Activated CD8-positive, alpha-beta memory T cell treated with anti-CD3 and anti-CD28 coated beads for 4 hours (primary cell): ENCODE measurements around the gene TIMP3.
"Not testable (repeated sequence)": the region's sequence is repeated elsewhere in the genome, so short reads cannot be mapped to it uniquely, and the experiment has no call there.

Source experiments
- DNase-seq, 2 donors: peaks; one replicate each; pipeline ENCODE4 v3.0.0-alpha.2; 2020; ENCODE audit warnings: low read depth in 2 of 2

The TIMP3 gene

DNA sequence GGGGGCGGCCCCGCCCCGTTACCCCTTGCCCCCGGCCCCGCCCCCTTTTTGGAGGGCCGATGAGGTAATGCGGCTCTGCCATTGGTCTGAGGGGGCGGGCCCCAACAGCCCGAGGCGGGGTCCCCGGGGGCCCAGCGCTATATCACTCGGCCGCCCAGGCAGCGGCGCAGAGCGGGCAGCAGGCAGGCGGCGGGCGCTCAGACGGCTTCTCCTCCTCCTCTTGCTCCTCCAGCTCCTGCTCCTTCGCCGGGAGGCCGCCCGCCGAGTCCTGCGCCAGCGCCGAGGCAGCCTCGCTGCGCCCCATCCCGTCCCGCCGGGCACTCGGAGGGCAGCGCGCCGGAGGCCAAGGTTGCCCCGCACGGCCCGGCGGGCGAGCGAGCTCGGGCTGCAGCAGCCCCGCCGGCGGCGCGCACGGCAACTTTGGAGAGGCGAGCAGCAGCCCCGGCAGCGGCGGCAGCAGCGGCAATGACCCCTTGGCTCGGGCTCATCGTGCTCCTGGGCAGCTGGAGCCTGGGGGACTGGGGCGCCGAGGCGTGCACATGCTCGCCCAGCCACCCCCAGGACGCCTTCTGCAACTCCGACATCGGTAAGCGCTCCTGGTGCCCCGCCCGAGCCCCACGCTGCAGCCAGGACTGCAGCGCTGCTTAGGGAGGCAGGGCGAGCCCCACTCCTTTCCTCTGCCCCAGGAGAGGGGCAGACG lies at the start of gene TIMP3:
TIMP3 (plus strand) TSS at position 169 of the 700 bp plus-strand sequence; CDS start at position 466, 297 bp downstream.
- DNase-seq, result no peak

DNA sequence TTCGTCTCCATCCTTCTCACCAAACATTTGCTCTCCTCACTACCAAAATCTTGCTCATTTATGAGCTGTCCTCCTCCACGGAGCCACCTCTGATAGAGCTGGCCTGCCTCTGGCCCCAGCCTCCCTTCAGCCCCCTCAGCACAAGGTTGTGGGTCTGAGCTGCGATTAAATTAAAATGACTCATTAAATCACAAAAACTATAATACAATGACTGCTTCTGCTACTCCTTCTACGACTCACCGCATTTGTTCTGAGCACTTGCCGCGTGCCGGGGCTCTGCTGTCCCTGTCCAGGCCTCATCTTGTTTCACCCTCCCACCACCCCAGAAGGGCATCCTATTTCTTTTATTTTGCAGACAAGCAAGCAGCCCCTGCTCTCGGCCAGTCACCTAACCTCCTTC lies 49.2 kb upstream of the TIMP3 start:
- DNase-seq, result no peak

DNA sequence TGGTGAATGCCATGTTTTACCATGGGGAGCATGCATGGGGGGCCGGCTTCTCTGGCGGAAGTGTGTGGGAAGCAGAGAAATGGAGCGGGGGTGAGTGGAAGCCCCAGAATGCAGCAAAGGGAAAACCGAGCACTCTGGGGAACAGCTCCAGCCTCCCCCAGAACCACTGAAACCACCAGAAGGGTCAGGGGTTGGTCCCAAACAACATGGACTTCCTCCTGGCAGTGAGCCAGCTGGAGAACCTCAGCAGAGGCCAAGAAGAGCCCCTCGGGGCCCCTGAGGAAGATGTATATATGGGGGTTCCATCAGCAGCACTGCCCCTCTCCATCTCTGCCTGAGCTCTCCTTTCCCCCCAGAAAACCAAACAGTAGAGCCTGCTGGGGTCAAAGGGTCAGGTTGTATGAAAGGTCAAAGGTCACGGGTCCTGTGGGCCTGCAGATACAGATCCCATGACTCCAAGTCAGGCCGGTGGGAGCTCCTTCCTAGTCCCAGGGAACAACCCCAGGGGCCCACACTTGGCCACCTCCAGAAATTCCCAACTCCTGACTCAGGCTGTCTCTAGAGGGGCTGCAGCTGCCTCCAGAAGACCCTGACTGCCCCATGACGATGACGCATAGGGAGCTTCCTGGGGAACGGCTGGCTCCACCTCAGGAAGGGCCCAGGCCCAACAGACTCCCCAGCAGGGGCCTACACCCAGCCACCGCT lies 48.5 kb upstream of the TIMP3 start:
- no peak for DNase-seq

DNA sequence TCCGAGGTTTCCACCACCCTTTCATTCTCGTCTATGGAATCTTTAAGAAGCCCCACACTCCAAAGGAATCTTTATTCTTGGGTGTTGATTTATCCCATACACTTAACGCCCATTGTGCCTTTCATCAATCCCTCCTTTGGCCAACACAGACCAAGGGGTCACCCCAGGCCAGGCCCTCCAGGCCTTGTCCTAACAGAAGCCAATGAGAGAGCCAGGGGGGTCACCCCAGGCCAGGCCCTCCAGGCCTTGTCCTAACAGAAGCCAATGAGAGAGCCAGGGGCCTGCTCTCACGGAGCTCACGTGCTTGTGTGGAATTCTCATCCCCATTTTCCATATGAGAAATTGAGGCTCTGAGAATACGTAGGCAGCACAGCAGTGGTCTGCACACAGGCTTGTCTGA lies 47.9 kb upstream of the TIMP3 start:
- no peak for DNase-seq

DNA sequence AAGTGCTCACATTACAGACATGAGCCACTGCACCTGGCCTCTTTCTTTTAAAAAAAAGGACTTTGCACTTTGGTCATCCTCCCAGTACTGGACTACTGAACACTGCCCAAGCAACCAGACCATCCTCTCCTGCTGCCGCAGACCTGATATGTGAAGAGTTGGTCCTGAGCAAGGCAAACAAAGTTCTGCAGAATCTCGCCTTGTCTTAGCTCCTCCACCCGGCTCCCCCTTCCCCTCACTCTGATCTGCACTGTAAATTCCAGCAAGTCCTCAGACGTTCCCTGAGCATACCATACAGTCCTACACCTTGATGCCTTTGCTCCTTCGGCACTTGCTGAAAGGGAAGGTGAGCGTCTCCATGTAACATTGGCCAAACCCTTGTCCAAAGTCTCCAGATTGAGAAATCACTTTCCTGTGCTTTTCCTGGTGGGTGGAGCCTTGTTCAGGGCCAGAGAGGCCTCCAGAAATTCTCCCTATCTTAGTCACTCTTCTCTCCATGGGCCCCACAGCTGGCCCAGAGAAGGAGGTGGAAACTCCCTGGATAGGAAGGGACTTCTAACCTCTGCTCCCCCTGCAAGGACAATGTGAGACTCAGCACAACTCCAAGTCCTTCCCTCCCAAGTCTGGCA lies 47.0 kb upstream of the TIMP3 start:
- DNase-seq, result no peak

DNA sequence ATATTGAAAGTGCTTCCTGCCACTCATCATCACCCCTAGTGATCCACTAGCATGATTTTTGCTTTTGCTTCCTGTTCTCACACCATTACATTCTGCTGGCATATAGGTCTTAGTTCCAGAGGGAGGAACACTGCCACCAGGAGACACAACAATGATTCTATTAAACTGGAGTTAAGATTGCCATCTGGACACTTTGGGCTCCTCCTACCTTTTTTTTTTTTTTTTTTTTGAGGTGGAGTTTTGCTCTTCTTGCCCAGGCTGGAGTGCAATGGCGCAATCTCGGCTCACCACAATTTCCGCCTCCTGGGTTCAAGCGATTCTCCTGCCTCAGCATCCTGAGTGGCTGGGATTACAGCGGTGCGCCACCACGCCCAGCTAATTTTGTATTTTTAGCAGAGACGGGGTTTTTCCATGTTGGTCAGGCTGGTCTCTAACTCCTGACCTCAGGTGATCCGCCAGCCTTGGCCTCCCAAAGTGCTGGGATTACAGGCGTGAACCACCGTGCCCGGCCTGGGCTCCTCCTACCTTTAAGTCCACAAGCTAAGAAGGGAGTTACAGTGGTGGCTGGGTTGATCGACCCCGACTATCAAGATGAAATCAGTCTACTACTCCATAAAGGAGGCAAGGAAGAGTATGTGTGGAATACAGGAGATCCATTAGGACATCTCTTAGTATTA lies 44.3 kb upstream of the TIMP3 start:
- DNase-seq, result not testable (repeated sequence)

DNA sequence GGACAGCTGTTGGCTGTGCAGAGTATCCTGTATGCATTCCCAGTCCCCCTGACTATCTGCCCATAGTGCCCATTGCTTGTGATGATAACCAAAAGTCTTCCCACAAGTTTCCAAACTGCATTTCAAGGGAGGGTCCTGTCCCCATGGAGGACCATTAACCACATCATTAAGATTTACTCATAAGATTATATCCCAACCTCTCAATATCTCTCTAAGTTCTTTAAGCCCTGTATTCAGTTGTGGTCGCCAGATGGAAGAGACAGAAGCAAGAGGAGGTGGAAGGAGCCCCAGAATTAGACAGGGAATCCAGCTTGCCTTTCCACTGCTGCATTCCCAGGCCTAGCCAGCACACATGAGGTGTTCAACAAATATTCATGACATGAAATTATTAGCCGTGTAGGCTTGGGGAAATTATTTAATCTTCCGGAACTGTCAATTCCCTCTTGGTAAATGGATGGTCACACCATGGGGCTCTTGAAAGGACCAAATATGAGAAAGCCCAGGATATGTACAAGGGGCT lies 42.6 kb upstream of the TIMP3 start:
- no peak for DNase-seq

DNA sequence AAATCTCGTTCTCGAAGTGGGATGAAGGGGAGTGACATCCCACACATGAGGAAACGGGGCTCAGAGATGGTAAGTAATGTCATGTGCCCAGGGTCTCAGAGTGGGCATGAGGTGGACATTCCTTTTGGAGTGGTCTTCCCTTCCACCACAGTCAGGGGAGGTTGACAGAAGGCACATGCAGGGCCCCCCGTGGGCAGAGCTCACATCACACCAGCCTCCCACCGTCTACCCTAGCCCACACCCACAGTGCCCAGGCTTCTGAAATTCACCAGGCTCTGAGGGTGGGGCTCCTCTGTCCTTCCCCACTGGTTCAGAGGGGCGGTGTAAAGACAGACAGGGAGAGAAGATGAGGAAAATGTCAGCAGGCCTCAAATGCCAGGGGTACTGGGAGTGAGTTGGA lies 41.1 kb upstream of the TIMP3 start:
- DNase-seq, result no peak

DNA sequence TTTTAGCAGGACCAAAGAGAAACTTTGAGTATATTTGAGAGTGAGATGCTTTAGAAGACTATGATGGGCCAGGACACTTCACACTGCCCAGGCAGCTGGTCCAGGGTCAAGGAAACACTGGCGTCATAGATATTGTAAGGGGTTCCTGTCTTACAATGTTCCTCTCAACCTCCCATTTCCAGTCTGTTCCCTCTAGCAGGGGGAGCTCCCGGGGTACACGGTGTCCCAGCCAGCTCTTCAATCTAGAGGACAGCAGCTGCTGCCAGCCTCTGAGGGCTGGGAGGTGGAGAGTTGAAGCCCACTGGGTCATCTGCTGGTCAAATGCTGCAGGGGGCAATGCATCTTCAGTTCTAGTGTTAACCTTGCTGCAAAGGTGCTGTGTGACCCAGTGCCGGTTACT lies 40.7 kb upstream of the TIMP3 start:
- DNase-seq, result no peak

DNA sequence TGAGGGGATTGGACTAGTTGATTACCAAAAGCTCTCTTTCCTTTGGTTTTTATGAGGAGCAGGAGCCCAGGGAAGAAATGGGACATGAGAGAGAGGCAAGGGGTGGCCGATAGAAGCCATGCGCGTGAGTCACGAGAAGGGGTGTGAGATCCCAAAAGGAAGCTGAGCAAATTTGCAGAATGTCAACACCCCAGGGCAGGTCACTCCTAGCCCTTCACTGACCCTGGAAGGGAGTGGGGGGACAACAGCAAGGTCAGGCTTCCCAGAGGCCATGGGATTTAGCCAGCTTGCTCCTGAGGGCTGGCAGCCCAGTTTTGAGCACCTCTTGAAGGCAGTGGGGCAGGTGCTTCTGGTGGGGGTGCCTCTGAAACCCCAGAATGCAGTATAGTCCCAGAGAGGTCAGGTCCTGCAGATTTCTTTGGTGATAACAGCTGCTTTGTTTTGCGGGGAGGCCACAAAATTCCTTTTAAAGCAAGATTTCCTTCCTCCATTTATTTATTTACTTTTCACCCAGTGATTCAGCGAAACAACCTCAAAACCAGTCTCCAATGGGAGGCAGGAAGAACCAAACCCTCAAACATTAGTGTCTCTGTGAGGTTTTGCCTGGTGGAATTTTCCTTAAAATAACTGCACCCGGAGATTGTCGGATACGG lies 40.1 kb upstream of the TIMP3 start:
- DNase-seq, result no peak

DNA sequence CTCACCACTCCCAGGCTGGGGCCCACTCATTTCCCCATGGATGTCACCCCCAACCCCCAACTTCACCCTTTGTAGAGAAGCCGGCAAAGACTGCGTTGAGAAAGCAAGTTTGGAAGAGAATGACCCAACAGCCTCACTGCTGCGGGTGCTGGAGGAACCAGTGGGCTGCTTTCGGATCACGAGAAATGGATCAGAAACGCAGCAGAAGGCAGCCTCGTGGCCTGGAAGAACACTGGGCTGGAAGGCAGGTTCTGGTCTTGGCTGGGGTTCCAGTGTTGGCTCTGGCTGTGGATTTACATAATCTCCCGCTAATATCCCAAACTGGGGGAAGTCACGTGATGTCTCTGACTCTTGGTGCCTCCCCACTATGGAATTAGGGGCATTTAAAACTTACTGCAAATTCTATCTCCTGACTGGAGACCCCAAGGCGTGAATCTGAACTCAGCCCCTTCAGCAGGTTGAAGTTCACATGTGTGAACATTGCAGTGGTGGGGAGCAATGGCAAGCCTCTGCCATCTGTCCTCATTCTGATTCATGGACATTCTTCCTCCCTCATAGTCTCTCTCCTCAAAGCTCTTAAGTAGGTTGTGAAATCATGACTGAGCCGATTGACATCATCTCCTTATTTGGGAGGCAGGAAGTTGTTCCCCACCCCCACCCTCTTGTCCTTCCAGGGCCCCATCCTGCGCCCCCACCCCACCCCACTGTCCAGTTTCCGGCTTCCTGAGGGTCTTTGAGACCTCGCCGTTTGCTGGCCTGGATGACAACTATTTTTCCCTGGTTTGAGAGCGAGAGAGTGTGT lies 37.0 kb upstream of the TIMP3 start:
- no peak for DNase-seq

DNA sequence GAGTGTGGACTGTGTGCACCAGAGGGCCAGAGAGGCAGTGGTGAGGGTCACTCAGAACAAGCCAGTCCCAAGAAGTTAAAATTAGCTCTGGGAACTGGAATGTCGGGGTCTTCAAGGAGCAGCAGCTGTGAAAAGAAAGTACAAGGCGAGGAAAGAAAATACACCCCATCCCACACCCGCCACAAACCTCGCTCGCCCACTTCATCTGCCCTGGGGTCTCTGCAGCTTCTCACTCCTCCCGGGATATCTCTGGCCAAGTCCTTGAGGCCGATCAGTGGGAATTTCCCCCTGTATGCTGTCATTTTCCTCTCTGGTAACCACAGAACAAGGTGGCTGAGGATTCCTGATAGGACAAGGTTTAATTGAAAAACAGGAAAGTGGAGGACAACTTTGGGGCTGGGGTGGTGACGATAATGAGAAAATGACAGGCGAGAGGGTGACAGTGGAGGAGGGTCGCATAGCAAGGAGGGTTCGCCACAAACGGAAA lies 36.3 kb upstream of the TIMP3 start:
- no peak for DNase-seq

DNA sequence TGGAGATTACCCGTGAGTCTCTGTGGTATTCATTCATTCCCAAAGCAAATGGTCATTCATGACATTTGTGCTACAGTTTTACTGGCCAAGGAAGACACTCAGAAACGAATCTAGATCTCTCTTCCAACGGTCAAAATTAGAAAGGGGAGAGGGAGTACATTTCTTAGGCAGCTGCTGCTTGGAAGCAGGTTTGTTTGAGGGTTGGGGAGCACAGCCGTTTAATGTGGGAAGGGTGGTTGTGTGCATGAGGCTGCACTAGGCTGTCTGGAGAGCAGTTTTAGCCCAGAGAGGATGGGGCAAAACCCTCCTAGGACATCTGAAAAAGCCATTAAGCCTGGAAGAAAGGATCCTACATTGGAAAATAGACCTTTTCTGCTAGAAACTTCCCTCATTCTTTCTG lies 29.7 kb upstream of the TIMP3 start:
- no peak for DNase-seq

DNA sequence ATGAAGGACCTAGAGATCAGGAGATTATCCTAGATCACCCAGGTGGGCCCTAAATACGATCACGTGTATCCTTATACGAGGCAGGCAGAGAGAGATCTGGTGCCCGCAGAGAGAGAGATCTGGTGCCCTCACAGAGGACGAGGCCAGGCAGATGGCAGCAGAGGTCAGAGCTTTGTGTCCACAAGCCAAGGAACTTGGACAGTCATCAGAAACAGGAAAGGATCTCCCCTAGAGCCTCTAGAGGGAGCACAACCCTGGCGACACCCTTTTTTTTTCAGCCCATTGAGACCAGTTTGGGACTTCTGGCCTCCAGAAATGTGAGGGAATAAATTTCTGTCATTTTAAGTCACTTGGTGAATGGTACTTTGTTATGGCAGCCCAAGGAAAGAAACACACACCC lies 25.5 kb upstream of the TIMP3 start:
- no peak for DNase-seq

DNA sequence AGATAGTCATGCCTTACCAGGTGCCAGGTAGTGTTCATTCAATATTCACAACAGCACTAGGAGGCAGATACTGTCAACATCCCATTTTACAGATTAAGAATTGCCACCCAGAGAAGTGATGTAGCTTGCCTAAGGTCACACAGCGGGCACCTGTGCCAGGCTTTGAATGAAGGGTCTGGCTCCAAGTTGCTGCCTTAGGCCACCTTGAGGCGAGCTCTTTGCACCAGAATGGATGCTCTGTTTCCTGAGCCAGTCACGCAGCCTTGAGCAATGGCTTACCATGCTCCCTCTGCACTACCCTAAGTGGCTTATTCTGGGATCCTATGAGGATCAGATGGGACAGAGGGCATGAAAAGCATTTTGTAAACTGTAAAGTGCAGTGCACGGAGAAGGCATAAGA lies 25.1 kb upstream of the TIMP3 start:
- DNase-seq, result no peak

DNA sequence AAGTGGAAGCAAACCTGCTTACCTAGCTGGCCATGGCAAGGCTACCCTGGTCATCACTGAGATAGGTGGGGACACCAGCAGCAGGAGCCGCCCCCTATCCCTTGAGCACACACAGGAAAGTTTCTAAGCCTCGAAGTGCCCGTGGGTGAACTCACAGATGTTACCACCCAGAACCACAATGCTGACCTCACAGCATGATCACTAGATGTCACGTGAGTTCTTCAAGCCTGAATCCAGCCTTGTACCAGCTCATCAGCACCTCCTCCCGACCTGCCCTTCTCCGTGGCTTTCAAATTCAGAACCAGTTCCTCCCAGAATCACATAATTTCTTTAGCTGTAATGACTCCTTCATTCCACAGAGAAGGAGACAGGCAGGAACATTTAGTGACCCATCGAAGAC lies 24.7 kb upstream of the TIMP3 start:
- no peak for DNase-seq

DNA sequence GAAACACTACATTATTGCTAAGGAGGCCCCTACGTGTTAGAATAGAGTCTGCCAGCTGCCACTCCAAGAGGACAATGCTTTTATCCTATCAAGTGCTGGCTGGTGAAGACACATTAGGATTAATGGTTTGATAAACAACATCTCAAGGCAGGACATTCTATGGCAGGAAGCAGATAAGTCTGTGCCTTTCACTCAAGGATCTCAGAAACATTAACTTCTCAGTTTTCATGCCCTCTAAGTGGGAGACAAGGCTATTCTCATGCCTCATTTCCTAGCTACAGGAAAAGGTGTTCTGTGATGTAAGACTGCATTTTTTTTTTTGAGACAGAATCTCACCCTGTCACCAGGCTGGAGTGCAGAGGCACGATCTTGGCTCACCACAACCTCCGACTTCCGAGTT lies 23.5 kb upstream of the TIMP3 start:
- no peak for DNase-seq

DNA sequence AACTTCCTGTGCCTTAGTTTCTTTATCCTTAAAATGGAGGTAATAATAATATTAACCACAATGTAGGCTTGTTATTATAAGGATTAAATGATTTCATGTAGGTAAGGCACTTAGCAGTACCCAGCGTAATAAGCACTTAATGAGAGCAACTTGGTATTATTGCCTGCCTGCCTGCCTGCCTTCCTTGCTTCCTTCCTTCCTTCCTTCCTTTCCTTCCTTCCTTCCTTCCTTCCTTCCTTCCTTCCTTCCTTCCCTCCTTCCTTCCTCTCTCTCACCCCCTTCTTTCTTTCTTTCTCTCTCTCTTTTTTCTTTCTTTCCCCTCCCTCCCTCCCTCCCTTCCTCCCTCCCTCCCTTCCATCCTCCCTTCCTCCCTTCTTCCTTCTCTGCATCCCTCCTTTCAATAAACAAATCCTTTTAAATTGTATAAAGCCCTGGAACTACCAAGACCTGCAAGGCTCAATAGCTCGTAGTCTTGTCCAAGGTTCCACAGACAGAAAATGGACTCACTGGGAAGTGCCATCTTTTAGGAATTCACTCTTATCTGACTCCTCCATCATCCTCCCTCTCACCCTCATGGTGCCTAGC lies 20.7 kb upstream of the TIMP3 start:
- DNase-seq, result no peak

DNA sequence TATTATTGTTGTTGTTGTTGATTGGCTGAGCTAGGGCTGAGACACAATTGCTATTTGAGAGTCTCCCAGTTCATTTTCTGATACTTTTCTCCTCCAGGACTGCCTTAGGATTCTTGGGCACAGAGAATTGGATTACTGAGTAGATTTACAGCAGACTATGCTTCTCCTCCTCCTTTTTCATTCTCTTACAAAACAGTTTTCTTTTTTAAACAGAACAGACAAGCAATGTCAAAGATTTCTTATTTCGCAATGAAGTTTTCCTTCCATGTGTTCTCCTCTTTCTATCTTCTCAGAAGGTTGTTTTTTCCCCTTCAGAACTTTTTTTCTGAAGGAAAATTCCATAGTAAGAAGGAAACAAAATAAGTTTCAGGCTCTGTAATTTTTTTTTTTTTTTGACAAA lies 19.8 kb upstream of the TIMP3 start:
- no peak for DNase-seq

DNA sequence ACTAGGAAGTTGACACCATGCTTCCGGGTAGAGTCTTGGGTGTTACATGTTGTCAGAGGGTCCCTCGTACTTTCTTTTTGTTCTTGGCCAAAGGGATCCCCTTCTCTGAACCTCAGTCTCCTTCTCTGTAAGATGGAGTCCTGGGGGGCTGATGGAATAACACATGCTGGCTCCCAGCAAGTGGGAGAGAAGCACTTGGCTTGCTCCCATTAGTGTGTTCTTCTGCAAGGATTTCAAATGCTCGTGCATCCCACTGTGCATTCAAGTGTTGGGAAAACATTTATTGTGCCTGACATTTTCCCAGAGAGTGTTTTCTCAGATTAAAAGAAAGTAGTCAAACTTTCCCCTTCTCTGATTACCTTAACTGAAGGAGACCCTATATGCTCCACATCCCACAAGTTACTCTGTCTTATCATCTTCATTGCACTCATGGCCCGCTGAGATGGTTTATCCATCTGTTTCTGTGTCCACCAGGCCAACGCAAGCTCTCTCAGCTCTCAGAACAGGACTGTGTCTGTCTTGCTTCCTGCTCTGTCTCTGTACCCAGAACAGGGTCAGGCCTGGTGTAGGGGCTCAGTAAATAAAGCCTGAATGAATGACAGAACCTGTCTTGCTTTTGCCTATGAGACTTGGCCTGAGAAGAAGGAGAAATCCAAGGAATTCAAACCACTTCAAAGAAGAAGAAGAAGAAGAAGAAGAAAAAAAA lies 16.0 kb upstream of the TIMP3 start:
- DNase-seq, result no peak
